ENCODE data around the gene DDAH1.

- peak; percentile 46 to 58 for TF ChIP-seq CTCF (IDR thresholded peaks at IDR 0.05; ENCODE audit: extremely low read depth in 1 of 2, insufficient read depth in 1 of 2, low read depth in 1 of 2, low read length in 2 of 2)
- TF ChIP-seq EZH2 (IDR thresholded peaks at IDR 0.05; ENCODE audit: borderline replicate concordance, low read depth, low read length, severe bottlenecking): no peak
- TF ChIP-seq MYC (IDR thresholded peaks at IDR 0.05; ENCODE audit: low read depth, low read length): no peak
- TF ChIP-seq JUN (IDR thresholded peaks at IDR 0.05; ENCODE audit: borderline replicate concordance, insufficient read depth, insufficient read length, low read depth): no peak
- no peak for TF ChIP-seq GATA2 (IDR thresholded peaks at IDR 0.05; ENCODE audit: insufficient read depth, insufficient read length, low read depth, low read length)
- no peak for TF ChIP-seq MAX (IDR thresholded peaks at IDR 0.05; ENCODE audit: insufficient read depth, insufficient read length)
Observed at GRCh38 chr1:85502625-85503083, 37.7 kb upstream of the DDAH1 start.
